WI38 (cell line): ENCODE data around the gene ADAMTSL1.

Source experiments
- H3K4me3 ChIP-seq: 2 replicates; pipeline ENCODE4 v1.5.1; 2011; ENCODE audit warnings: low read depth, mild to moderate bottlenecking, control low read depth, low read length
- TF ChIP-seq, protein P1 (sequence below): IDR thresholded peaks from 2 replicates; pipeline ENCODE4 v1.5.1; 2012; ENCODE audit warnings: low read depth, mild to moderate bottlenecking, control low read depth, low read length

ADAMTSL1 gene

DNA sequence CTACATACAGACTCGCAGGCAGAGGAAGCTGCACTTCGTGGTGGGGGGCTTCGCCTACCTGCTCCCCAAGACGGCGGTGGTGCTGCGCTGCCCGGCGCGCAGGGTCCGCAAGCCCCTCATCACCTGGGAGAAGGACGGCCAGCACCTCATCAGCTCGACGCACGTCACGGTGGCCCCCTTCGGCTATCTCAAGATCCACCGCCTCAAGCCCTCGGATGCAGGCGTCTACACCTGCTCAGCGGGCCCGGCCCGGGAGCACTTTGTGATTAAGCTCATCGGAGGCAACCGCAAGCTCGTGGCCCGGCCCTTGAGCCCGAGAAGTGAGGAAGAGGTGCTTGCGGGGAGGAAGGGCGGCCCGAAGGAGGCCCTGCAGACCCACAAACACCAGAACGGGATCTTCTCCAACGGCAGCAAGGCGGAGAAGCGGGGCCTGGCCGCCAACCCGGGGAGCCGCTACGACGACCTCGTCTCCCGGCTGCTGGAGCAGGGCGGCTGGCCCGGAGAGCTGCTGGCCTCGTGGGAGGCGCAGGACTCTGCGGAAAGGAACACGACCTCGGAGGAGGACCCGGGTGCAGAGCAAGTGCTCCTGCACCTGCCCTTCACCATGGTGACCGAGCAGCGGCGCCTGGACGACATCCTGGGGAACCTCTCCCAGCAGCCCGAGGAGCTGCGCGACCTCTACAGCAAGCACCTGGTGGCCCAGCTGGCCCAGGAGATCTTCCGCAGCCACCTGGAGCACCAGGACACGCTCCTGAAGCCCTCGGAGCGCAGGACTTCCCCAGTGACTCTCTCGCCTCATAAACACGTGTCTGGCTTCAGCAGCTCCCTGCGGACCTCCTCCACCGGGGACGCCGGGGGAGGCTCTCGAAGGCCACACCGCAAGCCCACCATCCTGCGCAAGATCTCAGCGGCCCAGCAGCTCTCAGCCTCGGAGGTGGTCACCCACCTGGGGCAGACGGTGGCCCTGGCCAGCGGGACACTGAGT lies 303.2 kb downstream of the ADAMTSL1 start:
- no peak overlapping the region for H3K4me3 ChIP-seq
- TF ChIP-seq, protein P1, sequence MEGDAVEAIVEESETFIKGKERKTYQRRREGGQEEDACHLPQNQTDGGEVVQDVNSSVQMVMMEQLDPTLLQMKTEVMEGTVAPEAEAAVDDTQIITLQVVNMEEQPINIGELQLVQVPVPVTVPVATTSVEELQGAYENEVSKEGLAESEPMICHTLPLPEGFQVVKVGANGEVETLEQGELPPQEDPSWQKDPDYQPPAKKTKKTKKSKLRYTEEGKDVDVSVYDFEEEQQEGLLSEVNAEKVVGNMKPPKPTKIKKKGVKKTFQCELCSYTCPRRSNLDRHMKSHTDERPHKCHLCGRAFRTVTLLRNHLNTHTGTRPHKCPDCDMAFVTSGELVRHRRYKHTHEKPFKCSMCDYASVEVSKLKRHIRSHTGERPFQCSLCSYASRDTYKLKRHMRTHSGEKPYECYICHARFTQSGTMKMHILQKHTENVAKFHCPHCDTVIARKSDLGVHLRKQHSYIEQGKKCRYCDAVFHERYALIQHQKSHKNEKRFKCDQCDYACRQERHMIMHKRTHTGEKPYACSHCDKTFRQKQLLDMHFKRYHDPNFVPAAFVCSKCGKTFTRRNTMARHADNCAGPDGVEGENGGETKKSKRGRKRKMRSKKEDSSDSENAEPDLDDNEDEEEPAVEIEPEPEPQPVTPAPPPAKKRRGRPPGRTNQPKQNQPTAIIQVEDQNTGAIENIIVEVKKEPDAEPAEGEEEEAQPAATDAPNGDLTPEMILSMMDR = no peak

- TF ChIP-seq, protein P1 = no peak
Measured at GRCh38 chr9:18778147-18778546, 304.2 kb downstream of the ADAMTSL1 start.

DNA sequence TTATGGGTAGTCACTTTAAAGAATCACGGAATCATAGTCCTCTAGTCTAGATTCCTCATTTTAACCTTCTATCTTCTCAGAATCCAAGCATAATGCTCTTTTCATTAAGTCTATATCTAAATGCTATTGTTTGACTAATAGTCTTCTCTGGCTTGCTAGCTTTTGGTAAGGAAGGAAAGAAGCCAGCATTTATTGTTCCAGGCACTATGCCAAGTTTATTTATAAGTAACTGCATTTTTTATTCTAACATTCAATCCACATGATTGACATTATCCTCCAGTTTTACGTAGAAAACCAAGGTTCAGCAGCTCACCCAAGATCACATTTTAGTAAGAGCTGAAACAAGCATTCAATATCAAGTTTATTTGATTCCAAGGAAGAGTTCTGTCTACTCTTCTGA lies 304.9 kb downstream of the ADAMTSL1 start:
- H3K4me3 ChIP-seq = no peak overlapping the region
- TF ChIP-seq, protein P1 = no peak

More at GRCh38 chr9:18778147-18778546, 304.2 kb downstream of the ADAMTSL1 start:
- H3K4me3 ChIP-seq = no peak overlapping the region

GRCh38 chr9:18783909-18784308 lies 310.0 kb downstream of the ADAMTSL1 start:
- TF ChIP-seq, protein P1 = no peak

GRCh38 chr9:18785604-18786003 lies 311.7 kb downstream of the ADAMTSL1 start:
- TF ChIP-seq, protein P1 = no peak
- no peak overlapping the region for H3K4me3 ChIP-seq

More at GRCh38 chr9:18783909-18784308, 310.0 kb downstream of the ADAMTSL1 start:
- no peak overlapping the region for H3K4me3 ChIP-seq

DNA sequence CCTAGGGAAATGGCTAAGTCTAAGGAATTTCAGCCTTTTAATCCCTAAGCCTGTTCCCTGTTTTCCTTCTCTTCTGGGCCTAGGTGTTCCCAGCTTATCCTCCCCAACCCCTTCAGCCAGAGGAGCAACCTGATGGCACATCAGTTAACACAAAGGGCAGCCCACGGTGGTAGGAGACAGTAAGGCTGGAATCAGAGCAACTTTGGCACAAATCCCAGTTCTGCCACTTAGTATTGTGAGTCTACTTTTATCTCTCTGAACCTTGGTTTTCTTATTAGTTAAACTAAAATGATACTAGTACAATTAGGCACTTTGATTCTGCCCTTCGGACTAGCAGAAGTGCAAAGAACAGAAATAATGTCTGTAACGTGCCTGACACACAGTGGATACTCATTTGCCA lies 312.2 kb downstream of the ADAMTSL1 start:
- H3K4me3 ChIP-seq = no peak overlapping the region
- TF ChIP-seq, protein P1 = no peak
